Glutamatergic neuron (in vitro differentiated cells): ENCODE results near the gene ZCCHC14. TPM values are rescaled to one million over a fixed set of nuclear protein-coding genes. Genes with fewer than 3 reads are reported as not detected.
"Not testable (repeated sequence)": the region's sequence is repeated elsewhere in the genome, so short reads cannot be mapped to it uniquely, and the experiment has no call there.

Experiments
- DNase-seq: peaks from one replicate; pipeline ENCODE4 v3.0.0; 2022
- H3K27ac Mint-ChIP-seq: one replicate; pipeline ENCODE4 v1.8.0; 2020; ENCODE audit warnings: mild to moderate bottlenecking, mixed read lengths, inconsistent platforms; ENCODE audit not compliant: unreplicated experiment
- H3K27me3 Mint-ChIP-seq: one replicate; pipeline ENCODE4 v1.8.0; 2020; ENCODE audit warnings: mild to moderate bottlenecking, moderate library complexity, mixed read lengths, inconsistent platforms; ENCODE audit not compliant: unreplicated experiment
- H3K36me3 Mint-ChIP-seq: one replicate; pipeline ENCODE4 v1.8.0; 2020; ENCODE audit warnings: mild to moderate bottlenecking, mixed read lengths, inconsistent platforms; ENCODE audit not compliant: unreplicated experiment
- H3K4me1 Mint-ChIP-seq: one replicate; pipeline ENCODE4 v1.8.0; 2020; ENCODE audit warnings: mild to moderate bottlenecking, low read depth, mixed read lengths, inconsistent platforms; ENCODE audit not compliant: unreplicated experiment
- H3K4me3 Mint-ChIP-seq: one replicate; pipeline ENCODE4 v1.8.0; 2020; ENCODE audit warnings: mild to moderate bottlenecking, mixed read lengths, inconsistent platforms; ENCODE audit not compliant: unreplicated experiment
- H3K9me3 Mint-ChIP-seq: one replicate; pipeline ENCODE4 v1.8.0; 2020; ENCODE audit warnings: mild to moderate bottlenecking, moderate library complexity, mixed read lengths, inconsistent platforms; ENCODE audit not compliant: unreplicated experiment
- CTCF ChIP-seq: fragments of 200-600 bp; sonication (generic); IDR thresholded peaks from one replicate; pipeline ENCODE4 v1.5.0; 2021; ENCODE audit not compliant: partially characterized antibody, unreplicated experiment
- total RNA-seq: library from RNA; stranded (reverse); fragmentation: NEBNext Ultra II Directional; extraction: Animal tissue kit (Norgen Biotek cat#: 25700); gene quantifications from one replicate; pipeline ENCODE4 v1.2.1, GENCODE V29; 2021; ENCODE audit not compliant: unreplicated experiment

ZCCHC14 gene
- total RNA-seq, 1 donor from 2014 or later, result 29.2 TPM

GRCh38 chr16:87505834-87506233 lies 13.0 kb upstream of the ZCCHC14 start:
- Mint-ChIP-seq H3K9me3 (peaks cover 2% of the 10 kb centered on the region), H3K27me3 (no peaks in the 10 kb centered on the region), H3K36me3 (no peaks in the 10 kb centered on the region), H3K4me3 (no peak overlapping the region), H3K4me1 (no peaks in the 10 kb centered on the region), H3K27ac (no peak overlapping the region)
- no peak for TF ChIP-seq CTCF
- DNase-seq, result no peak

DNA sequence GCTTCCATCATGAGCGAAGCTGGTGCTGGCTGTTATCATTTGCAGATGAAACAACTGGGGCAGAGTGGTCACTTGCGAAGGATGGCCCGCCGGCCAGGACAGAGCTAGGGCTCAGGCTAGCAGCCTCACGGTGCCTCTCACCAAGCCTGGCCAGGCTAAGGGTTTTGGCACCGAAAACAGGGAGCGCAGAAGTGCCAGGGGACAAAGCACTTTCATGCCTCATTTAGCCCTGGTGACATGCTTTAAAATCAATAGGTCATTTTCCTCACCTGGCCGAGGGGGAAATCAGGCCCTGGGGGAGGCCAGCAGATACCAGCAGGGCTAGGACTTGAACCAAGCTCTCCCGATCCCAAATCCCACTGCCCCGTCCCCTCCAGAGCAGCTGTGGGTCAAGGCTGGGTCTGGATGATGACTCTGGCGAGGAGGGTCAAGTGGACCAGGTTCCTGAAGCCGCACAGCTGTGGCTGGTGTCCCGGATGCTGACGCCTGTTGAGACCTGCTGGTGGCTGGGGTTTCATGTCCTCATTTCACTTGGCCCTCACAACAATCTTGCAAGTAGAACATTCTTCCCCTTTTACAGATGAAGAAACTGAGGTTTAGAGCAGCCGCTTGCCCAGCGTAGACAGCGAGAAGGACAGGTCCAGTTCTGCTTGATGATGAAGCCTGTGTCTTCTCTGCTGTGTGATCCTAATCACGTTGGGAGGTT lies 10.6 kb upstream of the ZCCHC14 start:
- not testable (repeated sequence) for H3K36me3 Mint-ChIP-seq, H3K27ac Mint-ChIP-seq, H3K4me3 Mint-ChIP-seq, H3K4me1 Mint-ChIP-seq, DNase-seq, H3K9me3 Mint-ChIP-seq, H3K27me3 Mint-ChIP-seq

DNA sequence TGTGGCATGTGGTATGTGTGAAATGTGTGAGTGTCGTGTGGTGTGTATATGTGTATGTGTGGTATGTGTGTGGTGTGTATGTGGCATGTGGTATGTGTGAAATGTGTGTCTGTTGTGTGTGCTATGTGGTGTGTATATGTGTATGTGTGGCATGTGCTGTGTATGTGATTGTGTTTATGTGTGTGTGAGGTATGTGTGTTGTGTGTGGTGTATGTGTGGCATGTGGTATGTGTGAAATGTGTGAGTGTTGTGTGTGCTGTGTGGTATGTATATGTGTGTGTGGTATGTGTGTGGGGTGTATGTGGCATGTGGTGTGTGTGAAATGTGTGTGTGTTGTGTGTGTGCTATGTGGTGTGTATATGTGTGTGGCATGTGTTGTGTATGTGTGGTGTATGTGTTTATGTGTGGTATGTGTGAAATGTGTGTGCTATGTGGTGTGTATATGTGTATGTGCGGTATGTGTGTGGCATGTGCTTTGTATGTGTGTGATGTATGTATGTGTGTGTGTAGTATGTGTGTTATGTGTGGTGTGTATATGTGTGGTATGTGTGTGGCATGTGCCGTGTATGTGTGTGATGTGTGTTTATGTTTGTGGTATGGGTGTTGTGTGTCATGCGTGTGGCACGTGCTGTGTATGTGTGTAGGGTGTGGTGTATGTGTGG lies 9.6 kb upstream of the ZCCHC14 start:
- no peak for DNase-seq
- TF ChIP-seq CTCF, result no peak
- no peaks in the 10 kb centered on the region for H3K27me3 Mint-ChIP-seq

GRCh38 chr16:87501117-87501516 lies 8.3 kb upstream of the ZCCHC14 start:
- peaks cover 5% of the 10 kb centered on the region for H3K9me3 Mint-ChIP-seq
- no peak for DNase-seq
- H3K27ac Mint-ChIP-seq, result no peak overlapping the region
- no peak overlapping the region for H3K4me3 Mint-ChIP-seq
- H3K36me3 Mint-ChIP-seq, result no peaks in the 10 kb centered on the region
- H3K4me1 Mint-ChIP-seq, result no peaks in the 10 kb centered on the region
- no peak for TF ChIP-seq CTCF
- H3K27me3 Mint-ChIP-seq, result no peaks in the 10 kb centered on the region

More for the DNA sequence above, 9.6 kb upstream of the ZCCHC14 start:
- Mint-ChIP-seq H3K36me3 (no peaks in the 10 kb centered on the region), H3K4me1 (no peaks in the 10 kb centered on the region), H3K27ac (no peak overlapping the region), H3K9me3 (peaks cover 3% of the 10 kb centered on the region), H3K4me3 (no peak overlapping the region)

- H3K4me1 Mint-ChIP-seq, result no peaks in the 10 kb centered on the region
Observed at GRCh38 chr16:87499189-87499486, 6.3 kb upstream of the ZCCHC14 start.

More at GRCh38 chr16:87499189-87499486, 6.3 kb upstream of the ZCCHC14 start:
- Mint-ChIP-seq H3K36me3 (no peaks in the 10 kb centered on the region), H3K9me3 (peaks cover 4% of the 10 kb centered on the region), H3K4me3 (no peak overlapping the region), H3K27me3 (no peaks in the 10 kb centered on the region), H3K27ac (no peak overlapping the region)
- TF ChIP-seq CTCF, result no peak
- DNase-seq, result no peak
